Astrocyte (in vitro differentiated cells and primary cell): Measurements from ENCODE around the gene NHLRC1.

Experiments
- EZH2 ChIP-seq: IDR thresholded peaks from 2 replicates; pipeline ENCODE4 v1.6.1; 2012; ENCODE audit warnings: mild to moderate bottlenecking, low read length, inconsistent platforms; ENCODE audit not compliant: insufficient read depth
- TF ChIP-seq, protein P1 (sequence below): IDR thresholded peaks from 2 replicates; pipeline ENCODE4 v1.5.1; 2011; ENCODE audit warnings: low read depth, mild to moderate bottlenecking, inconsistent platforms, low read length, moderate library complexity; ENCODE audit not compliant: insufficient read depth

DNA sequence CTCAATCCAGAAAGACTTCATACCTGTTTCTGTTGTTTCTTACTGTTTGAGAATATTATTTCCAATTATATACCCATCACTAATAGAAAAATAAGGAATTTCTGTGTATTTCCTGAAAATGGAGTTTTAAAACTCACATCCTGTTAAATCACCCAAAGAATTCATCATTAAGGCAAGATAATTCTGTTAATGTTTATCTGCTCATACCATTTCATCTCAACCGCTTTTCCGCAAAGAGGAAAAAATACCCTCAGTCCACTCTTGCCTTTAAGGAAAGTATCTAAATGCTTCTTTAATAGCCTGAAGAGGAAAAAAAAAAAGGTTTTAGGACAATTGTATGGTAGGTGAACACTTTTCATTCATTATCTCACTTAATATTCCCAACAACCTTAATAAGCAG lies 25.1 kb upstream of the NHLRC1 start:
- TF ChIP-seq, protein P1, sequence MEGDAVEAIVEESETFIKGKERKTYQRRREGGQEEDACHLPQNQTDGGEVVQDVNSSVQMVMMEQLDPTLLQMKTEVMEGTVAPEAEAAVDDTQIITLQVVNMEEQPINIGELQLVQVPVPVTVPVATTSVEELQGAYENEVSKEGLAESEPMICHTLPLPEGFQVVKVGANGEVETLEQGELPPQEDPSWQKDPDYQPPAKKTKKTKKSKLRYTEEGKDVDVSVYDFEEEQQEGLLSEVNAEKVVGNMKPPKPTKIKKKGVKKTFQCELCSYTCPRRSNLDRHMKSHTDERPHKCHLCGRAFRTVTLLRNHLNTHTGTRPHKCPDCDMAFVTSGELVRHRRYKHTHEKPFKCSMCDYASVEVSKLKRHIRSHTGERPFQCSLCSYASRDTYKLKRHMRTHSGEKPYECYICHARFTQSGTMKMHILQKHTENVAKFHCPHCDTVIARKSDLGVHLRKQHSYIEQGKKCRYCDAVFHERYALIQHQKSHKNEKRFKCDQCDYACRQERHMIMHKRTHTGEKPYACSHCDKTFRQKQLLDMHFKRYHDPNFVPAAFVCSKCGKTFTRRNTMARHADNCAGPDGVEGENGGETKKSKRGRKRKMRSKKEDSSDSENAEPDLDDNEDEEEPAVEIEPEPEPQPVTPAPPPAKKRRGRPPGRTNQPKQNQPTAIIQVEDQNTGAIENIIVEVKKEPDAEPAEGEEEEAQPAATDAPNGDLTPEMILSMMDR = no peak
- TF ChIP-seq EZH2 = no peak
